ENCODE results near the gene SSBP2.

SSBP2 gene

GRCh38 chr5:81450940-81451339, 300.0 kb downstream of the SSBP2 start:
- Histone ChIP-seq H3K27me3 (ENCODE audit: control insufficient read depth, insufficient read depth, low read length) (no peaks in the 10 kb centered on the region), H3K9me3 (ENCODE audit: control insufficient read depth, insufficient read depth, low read length) (no peaks in the 10 kb centered on the region), H3K9ac (ENCODE audit: low read depth, low read length) (no peak overlapping the region), H3K4me1 (ENCODE audit: control insufficient read depth, insufficient read depth, low read length) (peaks cover 2% of the 10 kb centered on the region), H3K4me3 (ENCODE audit: low read depth, low read length) (no peak overlapping the region), H3K36me3 (ENCODE audit: control insufficient read depth, insufficient read depth, low read length) (no peaks in the 10 kb centered on the region)

GRCh38 chr5:81435023-81435422, 315.9 kb downstream of the SSBP2 start:
- Histone ChIP-seq H3K36me3 (ENCODE audit: control insufficient read depth, insufficient read depth, low read length) (no peaks in the 10 kb centered on the region), H3K9ac (ENCODE audit: low read depth, low read length) (no peak overlapping the region), H3K4me1 (ENCODE audit: control insufficient read depth, insufficient read depth, low read length) (no peaks in the 10 kb centered on the region), H3K4me3 (ENCODE audit: low read depth, low read length) (no peak overlapping the region), H3K27me3 (ENCODE audit: control insufficient read depth, insufficient read depth, low read length) (no peaks in the 10 kb centered on the region), H3K9me3 (ENCODE audit: control insufficient read depth, insufficient read depth, low read length) (no peaks in the 10 kb centered on the region)

GRCh38 chr5:81429985-81430384, 320.9 kb downstream of the SSBP2 start:
- Histone ChIP-seq H3K27me3 (ENCODE audit: control insufficient read depth, insufficient read depth, low read length) (no peaks in the 10 kb centered on the region), H3K9me3 (ENCODE audit: control insufficient read depth, insufficient read depth, low read length) (no peaks in the 10 kb centered on the region), H3K4me1 (ENCODE audit: control insufficient read depth, insufficient read depth, low read length) (no peaks in the 10 kb centered on the region), H3K4me3 (ENCODE audit: low read depth, low read length) (no peak overlapping the region), H3K36me3 (ENCODE audit: control insufficient read depth, insufficient read depth, low read length) (no peaks in the 10 kb centered on the region), H3K9ac (ENCODE audit: low read depth, low read length) (no peak overlapping the region)

- H3K36me3 ChIP-seq (ENCODE audit: control insufficient read depth, insufficient read depth, low read length), result no peaks in the 10 kb centered on the region
- H3K9me3 ChIP-seq (ENCODE audit: control insufficient read depth, insufficient read depth, low read length), result no peaks in the 10 kb centered on the region
- no peak overlapping the region for H3K9ac ChIP-seq (ENCODE audit: low read depth, low read length)
- no peaks in the 10 kb centered on the region for H3K27me3 ChIP-seq (ENCODE audit: control insufficient read depth, insufficient read depth, low read length)
- no peak overlapping the region for H3K4me3 ChIP-seq (ENCODE audit: low read depth, low read length)
- no peaks in the 10 kb centered on the region for H3K4me1 ChIP-seq (ENCODE audit: control insufficient read depth, insufficient read depth, low read length)
These were observed 321.5 kb downstream of the SSBP2 start for GRCh38 chr5:81429363-81429762.

GRCh38 chr5:81428861-81429260, 322.0 kb downstream of the SSBP2 start:
- no peak overlapping the region for H3K9ac ChIP-seq (ENCODE audit: low read depth, low read length)
- no peaks in the 10 kb centered on the region for H3K9me3 ChIP-seq (ENCODE audit: control insufficient read depth, insufficient read depth, low read length)
- H3K4me3 ChIP-seq (ENCODE audit: low read depth, low read length), result no peak overlapping the region
- H3K36me3 ChIP-seq (ENCODE audit: control insufficient read depth, insufficient read depth, low read length), result no peaks in the 10 kb centered on the region
- H3K4me1 ChIP-seq (ENCODE audit: control insufficient read depth, insufficient read depth, low read length), result no peaks in the 10 kb centered on the region
- no peaks in the 10 kb centered on the region for H3K27me3 ChIP-seq (ENCODE audit: control insufficient read depth, insufficient read depth, low read length)

GRCh38 chr5:81428446-81428845, 322.5 kb downstream of the SSBP2 start:
- Histone ChIP-seq H3K9me3 (ENCODE audit: control insufficient read depth, insufficient read depth, low read length) (no peaks in the 10 kb centered on the region), H3K9ac (ENCODE audit: low read depth, low read length) (no peak overlapping the region), H3K4me3 (ENCODE audit: low read depth, low read length) (no peak overlapping the region), H3K36me3 (ENCODE audit: control insufficient read depth, insufficient read depth, low read length) (no peaks in the 10 kb centered on the region), H3K27me3 (ENCODE audit: control insufficient read depth, insufficient read depth, low read length) (no peaks in the 10 kb centered on the region), H3K4me1 (ENCODE audit: control insufficient read depth, insufficient read depth, low read length) (no peaks in the 10 kb centered on the region)

GRCh38 chr5:81427566-81427965, 323.3 kb downstream of the SSBP2 start:
- H3K4me1 ChIP-seq (ENCODE audit: control insufficient read depth, insufficient read depth, low read length), result no peaks in the 10 kb centered on the region
- H3K36me3 ChIP-seq (ENCODE audit: control insufficient read depth, insufficient read depth, low read length), result no peaks in the 10 kb centered on the region
- no peaks in the 10 kb centered on the region for H3K27me3 ChIP-seq (ENCODE audit: control insufficient read depth, insufficient read depth, low read length)
- no peak overlapping the region for H3K4me3 ChIP-seq (ENCODE audit: low read depth, low read length)
- H3K9me3 ChIP-seq (ENCODE audit: control insufficient read depth, insufficient read depth, low read length), result no peaks in the 10 kb centered on the region
- H3K9ac ChIP-seq (ENCODE audit: low read depth, low read length), result no peak overlapping the region

- Histone ChIP-seq H3K4me1 (ENCODE audit: control insufficient read depth, insufficient read depth, low read length) (no peaks in the 10 kb centered on the region), H3K27me3 (ENCODE audit: control insufficient read depth, insufficient read depth, low read length) (no peaks in the 10 kb centered on the region), H3K4me3 (ENCODE audit: low read depth, low read length) (no peak overlapping the region), H3K36me3 (ENCODE audit: control insufficient read depth, insufficient read depth, low read length) (no peaks in the 10 kb centered on the region), H3K9me3 (ENCODE audit: control insufficient read depth, insufficient read depth, low read length) (no peaks in the 10 kb centered on the region), H3K9ac (ENCODE audit: low read depth, low read length) (no peak overlapping the region)
These were observed 324.4 kb downstream of the SSBP2 start for GRCh38 chr5:81426359-81427030.

- H3K4me3 ChIP-seq (ENCODE audit: low read depth, low read length), result no peak overlapping the region
- H3K27me3 ChIP-seq (ENCODE audit: control insufficient read depth, insufficient read depth, low read length), result no peaks in the 10 kb centered on the region
- no peaks in the 10 kb centered on the region for H3K9me3 ChIP-seq (ENCODE audit: control insufficient read depth, insufficient read depth, low read length)
- H3K4me1 ChIP-seq (ENCODE audit: control insufficient read depth, insufficient read depth, low read length), result no peaks in the 10 kb centered on the region
- H3K9ac ChIP-seq (ENCODE audit: low read depth, low read length), result no peak overlapping the region
- no peaks in the 10 kb centered on the region for H3K36me3 ChIP-seq (ENCODE audit: control insufficient read depth, insufficient read depth, low read length)
These were observed 325.3 kb downstream of the SSBP2 start for GRCh38 chr5:81425569-81425968.

GRCh38 chr5:81424728-81425127, 326.2 kb downstream of the SSBP2 start:
- Histone ChIP-seq H3K4me1 (ENCODE audit: control insufficient read depth, insufficient read depth, low read length) (no peaks in the 10 kb centered on the region), H3K9me3 (ENCODE audit: control insufficient read depth, insufficient read depth, low read length) (no peaks in the 10 kb centered on the region), H3K36me3 (ENCODE audit: control insufficient read depth, insufficient read depth, low read length) (no peaks in the 10 kb centered on the region), H3K9ac (ENCODE audit: low read depth, low read length) (no peak overlapping the region), H3K4me3 (ENCODE audit: low read depth, low read length) (no peak overlapping the region), H3K27me3 (ENCODE audit: control insufficient read depth, insufficient read depth, low read length) (no peaks in the 10 kb centered on the region)

GRCh38 chr5:81422671-81423070, 328.2 kb downstream of the SSBP2 start:
- H3K27me3 ChIP-seq (ENCODE audit: control insufficient read depth, insufficient read depth, low read length), result no peaks in the 10 kb centered on the region
- no peaks in the 10 kb centered on the region for H3K9me3 ChIP-seq (ENCODE audit: control insufficient read depth, insufficient read depth, low read length)
- H3K4me1 ChIP-seq (ENCODE audit: control insufficient read depth, insufficient read depth, low read length), result no peaks in the 10 kb centered on the region
- H3K36me3 ChIP-seq (ENCODE audit: control insufficient read depth, insufficient read depth, low read length), result no peaks in the 10 kb centered on the region
- H3K9ac ChIP-seq (ENCODE audit: low read depth, low read length), result no peak overlapping the region
- H3K4me3 ChIP-seq (ENCODE audit: low read depth, low read length), result no peak overlapping the region

GRCh38 chr5:81420039-81420667, 330.7 kb downstream of the SSBP2 start:
- Histone ChIP-seq H3K4me3 (ENCODE audit: low read depth, low read length) (no peak overlapping the region), H3K9ac (ENCODE audit: low read depth, low read length) (no peak overlapping the region)

More at GRCh38 chr5:81420039-81420667, 330.7 kb downstream of the SSBP2 start:
- H3K27me3 ChIP-seq (ENCODE audit: control insufficient read depth, insufficient read depth, low read length), result no peaks in the 10 kb centered on the region
- H3K9me3 ChIP-seq (ENCODE audit: control insufficient read depth, insufficient read depth, low read length), result no peaks in the 10 kb centered on the region
- no peaks in the 10 kb centered on the region for H3K4me1 ChIP-seq (ENCODE audit: control insufficient read depth, insufficient read depth, low read length)
- no peaks in the 10 kb centered on the region for H3K36me3 ChIP-seq (ENCODE audit: control insufficient read depth, insufficient read depth, low read length)

All from iPS-15b (cell line).